HL-60 (cell line): ENCODE measurements around the gene DBN1.

Source experiments
- GABPA ChIP-seq: IDR thresholded peaks from 2 replicates; pipeline ENCODE4 v1.6.1; 2012; ENCODE audit warnings: low read depth
- POLR2AphosphoS5 ChIP-seq: IDR thresholded peaks from 2 replicates; pipeline ENCODE4 v1.6.1; 2012; ENCODE audit warnings: low read depth
- SPI1 ChIP-seq: IDR thresholded peaks from 2 replicates; pipeline ENCODE4 v1.6.1; 2012; ENCODE audit warnings: low read depth, mild to moderate bottlenecking, borderline replicate concordance
- TF ChIP-seq, protein P1 (sequence below): IDR thresholded peaks from one replicate; pipeline ENCODE4 v1.5.1; 2011; ENCODE audit warnings: low read length, control low read depth, inconsistent platforms; ENCODE audit not compliant: insufficient read depth
- TF ChIP-seq, protein P2 (sequence below): IDR thresholded peaks from 2 replicates; pipeline ENCODE4 v1.6.1; 2012; ENCODE audit warnings: low read depth; ENCODE audit not compliant: insufficient replicate concordance

DNA sequence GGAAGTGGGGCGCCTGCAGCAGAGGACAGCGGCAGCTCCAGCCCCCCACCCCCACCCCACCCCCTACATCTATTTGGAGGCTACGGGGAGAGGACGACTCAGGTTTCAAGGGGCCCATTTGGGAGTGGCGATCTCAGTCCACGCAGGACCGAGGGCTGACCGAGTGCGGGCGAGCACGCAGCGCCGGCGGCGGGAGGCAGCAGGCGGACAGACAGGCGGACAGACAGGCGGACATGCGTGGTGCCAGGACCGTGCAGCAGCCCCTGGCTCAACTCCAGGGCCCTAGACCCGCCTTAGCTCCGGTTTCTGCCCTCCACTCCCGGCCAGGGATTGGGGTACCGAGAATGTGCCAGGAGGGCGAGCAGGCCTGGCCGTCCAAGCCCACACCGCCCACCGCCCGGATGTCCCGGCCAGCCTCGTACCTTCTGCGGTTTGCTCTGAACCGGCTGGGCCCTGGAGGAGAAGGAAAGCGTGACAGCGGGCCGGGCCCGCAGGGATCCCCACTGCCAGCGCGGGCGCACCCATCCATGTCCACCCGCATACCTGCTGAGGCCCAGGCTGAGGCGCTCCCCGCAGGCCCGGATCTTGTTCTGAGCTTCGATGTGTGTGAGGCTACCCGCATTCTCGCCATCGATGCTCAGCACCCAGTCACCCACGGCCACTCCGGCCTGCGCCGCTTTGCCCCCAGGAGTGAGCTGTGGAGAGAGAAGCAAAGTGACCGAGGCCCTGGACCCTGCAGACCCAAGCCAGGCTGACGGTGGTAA lies 18.7 kb upstream of the DBN1 start:
- TF ChIP-seq, protein P1, sequence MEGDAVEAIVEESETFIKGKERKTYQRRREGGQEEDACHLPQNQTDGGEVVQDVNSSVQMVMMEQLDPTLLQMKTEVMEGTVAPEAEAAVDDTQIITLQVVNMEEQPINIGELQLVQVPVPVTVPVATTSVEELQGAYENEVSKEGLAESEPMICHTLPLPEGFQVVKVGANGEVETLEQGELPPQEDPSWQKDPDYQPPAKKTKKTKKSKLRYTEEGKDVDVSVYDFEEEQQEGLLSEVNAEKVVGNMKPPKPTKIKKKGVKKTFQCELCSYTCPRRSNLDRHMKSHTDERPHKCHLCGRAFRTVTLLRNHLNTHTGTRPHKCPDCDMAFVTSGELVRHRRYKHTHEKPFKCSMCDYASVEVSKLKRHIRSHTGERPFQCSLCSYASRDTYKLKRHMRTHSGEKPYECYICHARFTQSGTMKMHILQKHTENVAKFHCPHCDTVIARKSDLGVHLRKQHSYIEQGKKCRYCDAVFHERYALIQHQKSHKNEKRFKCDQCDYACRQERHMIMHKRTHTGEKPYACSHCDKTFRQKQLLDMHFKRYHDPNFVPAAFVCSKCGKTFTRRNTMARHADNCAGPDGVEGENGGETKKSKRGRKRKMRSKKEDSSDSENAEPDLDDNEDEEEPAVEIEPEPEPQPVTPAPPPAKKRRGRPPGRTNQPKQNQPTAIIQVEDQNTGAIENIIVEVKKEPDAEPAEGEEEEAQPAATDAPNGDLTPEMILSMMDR, result no peak
- TF ChIP-seq POLR2AphosphoS5 (no peak), GABPA (no peak), SPI1 (no peak)
- TF ChIP-seq, protein P2, sequence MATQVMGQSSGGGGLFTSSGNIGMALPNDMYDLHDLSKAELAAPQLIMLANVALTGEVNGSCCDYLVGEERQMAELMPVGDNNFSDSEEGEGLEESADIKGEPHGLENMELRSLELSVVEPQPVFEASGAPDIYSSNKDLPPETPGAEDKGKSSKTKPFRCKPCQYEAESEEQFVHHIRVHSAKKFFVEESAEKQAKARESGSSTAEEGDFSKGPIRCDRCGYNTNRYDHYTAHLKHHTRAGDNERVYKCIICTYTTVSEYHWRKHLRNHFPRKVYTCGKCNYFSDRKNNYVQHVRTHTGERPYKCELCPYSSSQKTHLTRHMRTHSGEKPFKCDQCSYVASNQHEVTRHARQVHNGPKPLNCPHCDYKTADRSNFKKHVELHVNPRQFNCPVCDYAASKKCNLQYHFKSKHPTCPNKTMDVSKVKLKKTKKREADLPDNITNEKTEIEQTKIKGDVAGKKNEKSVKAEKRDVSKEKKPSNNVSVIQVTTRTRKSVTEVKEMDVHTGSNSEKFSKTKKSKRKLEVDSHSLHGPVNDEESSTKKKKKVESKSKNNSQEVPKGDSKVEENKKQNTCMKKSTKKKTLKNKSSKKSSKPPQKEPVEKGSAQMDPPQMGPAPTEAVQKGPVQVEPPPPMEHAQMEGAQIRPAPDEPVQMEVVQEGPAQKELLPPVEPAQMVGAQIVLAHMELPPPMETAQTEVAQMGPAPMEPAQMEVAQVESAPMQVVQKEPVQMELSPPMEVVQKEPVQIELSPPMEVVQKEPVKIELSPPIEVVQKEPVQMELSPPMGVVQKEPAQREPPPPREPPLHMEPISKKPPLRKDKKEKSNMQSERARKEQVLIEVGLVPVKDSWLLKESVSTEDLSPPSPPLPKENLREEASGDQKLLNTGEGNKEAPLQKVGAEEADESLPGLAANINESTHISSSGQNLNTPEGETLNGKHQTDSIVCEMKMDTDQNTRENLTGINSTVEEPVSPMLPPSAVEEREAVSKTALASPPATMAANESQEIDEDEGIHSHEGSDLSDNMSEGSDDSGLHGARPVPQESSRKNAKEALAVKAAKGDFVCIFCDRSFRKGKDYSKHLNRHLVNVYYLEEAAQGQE, result no peak
